ENCODE measurements around the gene NKAIN4. TPM values are rescaled to one million over a fixed set of nuclear protein-coding genes. Genes with fewer than 3 reads are reported as not detected.
"Not testable (repeated sequence)": the region's sequence is repeated elsewhere in the genome, so short reads cannot be mapped to it uniquely, and the experiment has no call there.

Gene NKAIN4
- total RNA-seq, 1 donor from 2014 or later = not detected

- no peaks in the 10 kb centered on the region for H3K9me3 ChIP-seq (replicated peaks)
- no peak overlapping the region for H3K4me3 ChIP-seq
- peaks cover 10% of the 10 kb centered on the region for H3K4me1 ChIP-seq
- no peaks in the 10 kb centered on the region for H3K36me3 ChIP-seq
- peaks cover 34% of the 10 kb centered on the region for H3K27me3 ChIP-seq (ENCODE audit: low read depth)
- peak; percentile 60 for DNase-seq
- peak; percentile 39 for TF ChIP-seq CTCF (IDR thresholded peaks at IDR 0.05; ENCODE audit: borderline replicate concordance)
- H3K27ac ChIP-seq (replicated peaks) = no peak overlapping the region
- intact Hi-C loops (cut with micrococcal nuclease) = no loop called here
These were observed 29.7 kb downstream of the NKAIN4 start for GRCh38 chr20:63224412-63225081.

GRCh38 chr20:63223826-63224207, 30.4 kb downstream of the NKAIN4 start:
- H3K27me3 ChIP-seq (ENCODE audit: low read depth) = peaks cover 34% of the 10 kb centered on the region
- no peak for DNase-seq
- H3K9me3 ChIP-seq (replicated peaks) = no peaks in the 10 kb centered on the region
- H3K4me1 ChIP-seq = peaks cover 10% of the 10 kb centered on the region
- H3K27ac ChIP-seq (replicated peaks) = no peak overlapping the region
- no peaks in the 10 kb centered on the region for H3K36me3 ChIP-seq
- intact Hi-C loops (cut with micrococcal nuclease) = no loop called here
- no peak overlapping the region for H3K4me3 ChIP-seq
- TF ChIP-seq CTCF (IDR thresholded peaks at IDR 0.05; ENCODE audit: borderline replicate concordance) = no peak

- H3K27me3 ChIP-seq (ENCODE audit: low read depth) = peaks cover 33% of the 10 kb centered on the region
- intact Hi-C loops (cut with micrococcal nuclease) = no loop called here
- no peaks in the 10 kb centered on the region for H3K9me3 ChIP-seq (replicated peaks)
- H3K27ac ChIP-seq (replicated peaks) = no peak overlapping the region
- no peak overlapping the region for H3K4me3 ChIP-seq
- DNase-seq = no peak
- TF ChIP-seq CTCF (IDR thresholded peaks at IDR 0.05; ENCODE audit: borderline replicate concordance) = peak; percentile 79
- H3K36me3 ChIP-seq = no peaks in the 10 kb centered on the region
- peaks cover 10% of the 10 kb centered on the region for H3K4me1 ChIP-seq
These were observed 31.0 kb downstream of the NKAIN4 start for GRCh38 chr20:63223121-63223825.

GRCh38 chr20:63222541-63222940, 31.7 kb downstream of the NKAIN4 start:
- no peak for DNase-seq
- TF ChIP-seq CTCF (IDR thresholded peaks at IDR 0.05; ENCODE audit: borderline replicate concordance) = no peak
- Histone ChIP-seq H3K4me1 (peaks cover 10% of the 10 kb centered on the region), H3K36me3 (no peaks in the 10 kb centered on the region), H3K9me3 (replicated peaks) (no peaks in the 10 kb centered on the region), H3K4me3 (no peak overlapping the region), H3K27me3 (ENCODE audit: low read depth) (peaks cover 31% of the 10 kb centered on the region), H3K27ac (replicated peaks) (no peak overlapping the region)
- intact Hi-C loops (cut with micrococcal nuclease) = no loop called here

- H3K4me1 ChIP-seq = peaks cover 15% of the 10 kb centered on the region
- DNase-seq; H3K36me3 ChIP-seq; H3K9me3 ChIP-seq (replicated peaks); H3K27ac ChIP-seq (replicated peaks); H3K4me3 ChIP-seq; intact Hi-C loops (cut with micrococcal nuclease): not testable (repeated sequence)
- H3K27me3 ChIP-seq (ENCODE audit: low read depth) = peaks cover 27% of the 10 kb centered on the region
These were observed 32.7 kb downstream of the NKAIN4 start for GRCh38 chr20:63221400-63222053.
